Measurements from ENCODE around the gene EMX2.

DNA sequence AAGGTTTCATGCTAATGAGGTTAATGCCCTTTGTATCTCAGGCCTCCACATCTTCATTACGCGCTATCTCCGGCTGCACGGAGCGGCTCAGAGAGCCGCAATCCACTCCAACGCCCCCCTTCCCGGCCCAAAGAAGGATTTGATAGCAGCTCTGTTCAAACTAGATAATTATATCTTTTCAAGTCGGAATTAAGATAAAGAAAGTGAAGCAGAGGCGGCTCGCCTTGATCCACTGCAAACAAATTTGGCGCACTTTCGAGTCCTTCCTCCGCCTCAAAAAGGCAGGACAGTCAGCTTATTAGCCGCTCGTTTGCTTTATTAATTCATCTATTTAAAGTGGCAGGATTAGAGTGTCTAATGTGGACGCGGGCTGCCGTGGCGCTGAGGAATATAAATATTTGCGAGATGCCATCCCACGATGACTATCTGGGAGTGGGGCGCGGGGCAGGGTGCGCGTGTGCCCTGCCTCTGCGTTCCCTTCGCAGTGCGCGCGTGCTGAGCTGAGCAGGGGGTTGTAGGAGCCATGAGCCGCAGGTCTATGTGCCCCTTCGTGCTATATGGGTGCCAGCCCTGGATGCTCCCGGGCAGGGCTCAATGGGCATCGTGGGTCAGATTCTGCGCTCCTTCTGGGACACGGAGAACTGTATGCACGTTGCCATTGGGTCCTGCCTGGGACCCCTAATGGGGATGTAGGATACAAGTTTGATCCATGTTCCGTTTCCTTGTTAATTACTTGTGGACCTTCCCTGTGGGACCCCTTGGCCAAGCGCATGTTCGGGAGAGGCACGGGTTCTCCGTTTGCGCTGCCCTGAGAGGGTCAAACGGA is 9.0 kb downstream of the EMX2 start:
- no peak for TF ChIP-seq CTCF (IDR thresholded peaks at IDR 0.05; ENCODE audit: extremely low read depth in 1 of 2, insufficient read depth in 1 of 2, low read depth in 1 of 2, low read length in 2 of 2)
- no peak for TF ChIP-seq POLR2A (IDR thresholded peaks at IDR 0.05; ENCODE audit: low read depth, low read length)
